Body of pancreas (tissue), 4 donors: ENCODE data around the gene PLPP2.

Source experiments
- POLR2A ChIP-seq, 3 donors: fragments of 450-650 bp; IDR thresholded peaks; one replicate each; pipeline ENCODE4 v1.6.1; 2016; ENCODE audit warnings: antibody characterized with exemption in 3 of 3, mild to moderate bottlenecking in 2 of 3
- TF ChIP-seq, protein P1 (sequence below), 7 experiments: fragments of 450-650 bp in 4 of 7; fragments of 200-600 bp in 3 of 7; sonication (generic) in 3 of 7; IDR thresholded peaks; one replicate each; pipeline ENCODE4 v1.5.1; 2016 to 2019; ENCODE audit warnings: antibody characterized with exemption in 7 of 7

DNA sequence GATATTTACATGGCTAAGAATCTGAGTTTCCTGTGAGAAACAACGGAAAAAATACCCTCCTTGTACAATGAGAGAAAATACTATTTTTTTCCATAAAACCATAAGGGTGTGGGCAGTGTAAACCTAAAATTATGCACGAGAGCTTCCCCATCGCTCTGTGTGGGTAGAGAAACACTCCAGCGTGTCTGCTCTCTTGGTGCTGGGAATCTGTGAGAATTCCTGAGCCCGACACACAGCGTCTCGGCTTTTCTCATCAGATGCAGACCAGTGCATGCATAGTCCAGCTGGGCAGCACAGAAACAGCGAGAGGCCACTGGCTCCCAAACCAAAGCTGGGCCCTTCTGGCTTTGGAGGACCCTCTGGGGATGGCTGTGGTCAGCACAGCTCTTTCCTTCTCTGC lies 12.0 kb downstream of the PLPP2 start:
- TF ChIP-seq, protein P1, sequence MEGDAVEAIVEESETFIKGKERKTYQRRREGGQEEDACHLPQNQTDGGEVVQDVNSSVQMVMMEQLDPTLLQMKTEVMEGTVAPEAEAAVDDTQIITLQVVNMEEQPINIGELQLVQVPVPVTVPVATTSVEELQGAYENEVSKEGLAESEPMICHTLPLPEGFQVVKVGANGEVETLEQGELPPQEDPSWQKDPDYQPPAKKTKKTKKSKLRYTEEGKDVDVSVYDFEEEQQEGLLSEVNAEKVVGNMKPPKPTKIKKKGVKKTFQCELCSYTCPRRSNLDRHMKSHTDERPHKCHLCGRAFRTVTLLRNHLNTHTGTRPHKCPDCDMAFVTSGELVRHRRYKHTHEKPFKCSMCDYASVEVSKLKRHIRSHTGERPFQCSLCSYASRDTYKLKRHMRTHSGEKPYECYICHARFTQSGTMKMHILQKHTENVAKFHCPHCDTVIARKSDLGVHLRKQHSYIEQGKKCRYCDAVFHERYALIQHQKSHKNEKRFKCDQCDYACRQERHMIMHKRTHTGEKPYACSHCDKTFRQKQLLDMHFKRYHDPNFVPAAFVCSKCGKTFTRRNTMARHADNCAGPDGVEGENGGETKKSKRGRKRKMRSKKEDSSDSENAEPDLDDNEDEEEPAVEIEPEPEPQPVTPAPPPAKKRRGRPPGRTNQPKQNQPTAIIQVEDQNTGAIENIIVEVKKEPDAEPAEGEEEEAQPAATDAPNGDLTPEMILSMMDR (IDR thresholded peaks at IDR 0.05) = no peak
- TF ChIP-seq POLR2A (IDR thresholded peaks at IDR 0.05) = no peak
